ENCODE data around the gene RNPEPL1.

Gene RNPEPL1

DNA sequence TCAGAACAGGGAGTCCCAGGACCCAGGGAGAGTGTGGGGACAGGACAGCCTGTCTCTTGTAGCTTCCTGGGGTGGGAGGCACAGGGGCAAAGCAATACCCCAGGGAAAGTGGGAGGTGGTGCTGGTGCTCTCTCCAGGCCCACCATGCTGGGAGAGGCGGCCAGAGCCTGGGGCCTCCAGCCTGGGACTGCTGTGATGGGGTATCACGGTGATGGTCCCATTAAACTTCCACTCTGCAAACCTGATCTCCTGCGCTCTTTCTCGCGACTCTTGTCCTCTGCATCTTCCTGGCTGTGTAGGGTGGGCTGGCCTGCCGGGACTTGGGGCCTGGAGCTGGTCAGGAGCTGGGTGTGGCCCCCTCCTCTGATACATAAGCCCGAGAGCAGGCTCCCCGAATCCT is 10.2 kb downstream of the RNPEPL1 start:
- no peak for DNase-seq

DNA sequence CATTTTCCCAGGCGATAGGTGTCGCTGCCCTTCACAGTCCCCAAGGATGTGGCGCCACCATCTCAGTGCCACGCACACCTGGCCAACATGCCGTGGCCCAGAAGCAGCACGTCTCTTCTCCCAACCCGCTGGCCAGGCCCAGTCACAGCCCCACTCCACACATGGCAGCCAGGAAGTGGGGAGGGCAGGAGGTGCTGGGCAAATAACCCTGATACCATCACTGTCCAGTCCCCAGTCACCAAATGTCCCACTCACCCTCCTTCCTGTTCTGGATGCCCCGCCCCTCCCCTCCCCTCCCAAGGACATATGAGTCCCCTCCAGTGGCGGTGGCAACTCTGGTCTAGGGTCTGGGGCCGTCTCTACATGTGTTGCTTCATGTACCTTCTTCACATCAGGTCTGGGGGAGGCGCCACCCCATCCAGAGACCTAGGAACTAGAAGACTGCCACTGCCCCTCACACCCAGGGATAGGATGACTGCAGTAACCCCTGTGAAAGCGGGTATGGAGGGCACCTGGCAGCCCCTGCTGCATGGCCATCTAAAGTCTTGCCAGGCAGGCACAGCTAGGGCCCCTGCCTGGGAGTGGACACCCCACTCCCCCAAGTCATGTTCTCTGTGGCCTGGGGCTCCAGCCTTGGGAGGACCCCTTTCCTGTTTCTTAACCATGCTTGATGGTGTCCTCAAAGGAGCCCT is 10.9 kb downstream of the RNPEPL1 start:
- DNase-seq, result no peak

DNA sequence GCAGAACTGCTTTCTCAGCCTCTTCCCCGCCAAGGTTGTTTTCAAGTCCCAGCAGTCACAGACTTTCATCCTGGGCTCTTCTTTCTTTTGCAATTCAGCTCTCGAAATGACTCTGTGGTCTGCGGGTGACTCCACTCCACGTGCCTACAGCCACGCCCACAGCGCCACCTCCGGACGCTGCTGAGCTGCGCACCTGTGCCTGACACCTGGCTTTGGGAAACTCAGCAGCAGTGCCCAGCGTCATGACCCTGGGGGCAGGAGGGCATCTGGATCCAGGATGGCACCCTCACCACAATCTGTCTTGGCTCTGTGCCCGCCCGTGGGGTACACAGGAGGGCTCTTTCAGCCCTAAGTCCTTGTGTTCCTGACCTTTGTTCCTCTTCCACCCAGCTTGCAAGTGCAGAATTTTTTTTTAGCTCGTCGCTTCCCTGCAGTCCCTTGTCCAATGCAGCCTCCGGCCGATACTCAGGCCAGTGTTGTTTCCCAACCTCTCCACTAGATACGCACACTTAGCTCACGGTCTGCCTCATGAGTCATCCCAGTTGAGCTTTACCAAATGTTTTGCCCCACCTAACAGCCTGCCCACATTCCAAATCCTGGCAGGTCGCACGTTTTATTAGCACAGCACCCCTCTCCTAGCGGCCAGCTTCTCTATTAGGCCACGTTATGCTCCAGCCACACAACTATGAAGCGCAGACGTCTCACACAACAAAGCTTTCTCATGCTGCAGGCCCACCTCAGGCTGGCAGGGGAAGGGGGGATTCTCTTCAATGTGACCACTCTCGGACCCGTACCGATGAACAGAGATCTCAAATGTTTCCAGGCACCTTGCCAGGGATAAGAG is 11.7 kb downstream of the RNPEPL1 start:
- DNase-seq, result peak; percentile 77 to 84

DNA sequence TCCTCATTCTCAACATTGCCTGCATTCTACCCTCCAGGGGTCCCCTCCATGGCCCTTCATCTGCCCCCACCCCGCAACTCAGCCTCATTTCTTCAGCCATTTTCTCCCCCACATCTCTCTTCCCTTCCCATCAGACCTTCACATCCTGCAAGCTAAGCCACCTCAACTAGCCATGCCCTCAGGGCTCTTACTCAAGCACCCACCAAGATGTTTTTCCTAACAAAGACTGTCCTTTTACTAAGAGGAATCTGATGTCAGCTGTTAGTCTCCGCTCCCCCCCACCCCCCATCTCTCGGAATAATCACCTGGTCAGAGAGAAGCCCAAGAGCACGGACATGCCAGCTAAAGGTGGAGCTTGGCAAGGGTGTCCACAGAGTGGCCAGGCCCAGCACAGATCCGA is 13.5 kb downstream of the RNPEPL1 start:
- no peak for DNase-seq

DNA sequence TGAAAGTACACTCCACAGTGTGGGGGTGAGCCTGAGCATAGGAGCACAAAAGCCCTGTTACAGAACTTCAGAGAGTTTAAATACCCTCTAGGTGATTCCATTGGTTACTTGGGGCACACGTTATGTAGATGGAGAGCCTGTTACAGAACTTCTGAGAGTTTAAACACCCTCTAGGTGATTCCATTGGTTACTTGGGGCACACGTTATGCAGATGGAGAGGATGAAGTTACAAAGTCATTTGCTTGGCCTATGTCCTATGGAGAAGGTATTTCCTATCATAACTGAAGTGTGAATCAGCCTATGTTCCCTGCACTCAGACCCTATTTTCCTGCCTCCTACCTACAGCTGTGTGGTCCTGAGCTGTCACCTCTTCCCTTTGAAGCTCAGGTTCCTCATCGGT is 14.5 kb downstream of the RNPEPL1 start:
- DNase-seq, result no peak

DNA sequence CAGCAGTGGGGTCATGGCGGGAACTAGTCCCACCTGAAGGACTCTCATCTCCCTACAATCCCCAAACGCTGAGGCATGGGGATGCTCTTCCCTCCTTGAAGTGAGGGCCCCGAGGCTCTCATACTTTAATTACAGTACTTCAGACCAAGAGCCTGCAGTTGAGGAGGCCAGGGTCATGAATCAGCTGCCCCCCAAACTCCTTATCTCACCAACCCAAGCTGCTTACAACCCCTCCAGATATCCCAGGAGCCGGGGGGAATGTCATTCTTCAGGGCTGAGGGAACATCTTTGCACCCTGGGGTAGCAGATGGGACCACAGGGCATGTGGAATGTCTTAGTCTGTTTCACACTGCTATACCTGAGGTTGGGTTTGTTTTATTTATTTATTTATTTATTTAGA is 15.5 kb downstream of the RNPEPL1 start:
- no peak for DNase-seq

DNA sequence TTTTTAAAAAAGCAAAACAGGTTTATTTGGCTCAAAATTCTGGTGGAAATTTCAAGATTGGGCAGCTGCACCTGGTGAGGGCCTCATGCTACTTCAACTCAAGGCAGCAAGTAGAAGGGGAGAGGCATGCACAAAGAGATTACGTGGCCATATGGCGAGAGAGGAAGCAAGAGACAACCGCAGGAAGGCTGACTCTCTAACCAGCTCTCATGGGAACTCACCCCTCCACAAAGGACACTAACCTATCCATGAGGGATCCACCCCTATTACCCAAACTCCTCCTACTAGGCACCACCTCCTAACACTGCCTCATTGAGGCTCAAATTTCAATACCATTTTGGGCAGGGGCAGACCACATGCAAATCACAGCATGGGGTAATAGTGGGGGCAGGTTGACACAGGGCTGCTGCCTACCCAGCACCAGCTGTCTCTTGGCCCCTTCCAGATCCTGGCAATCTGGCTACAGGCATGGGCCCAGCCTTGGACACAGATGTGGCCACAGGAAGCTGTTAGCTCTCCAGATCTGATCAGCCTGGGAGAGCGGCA is 16.3 kb downstream of the RNPEPL1 start:
- peak in 1 of 2 donors; percentile 60 for DNase-seq

DNA sequence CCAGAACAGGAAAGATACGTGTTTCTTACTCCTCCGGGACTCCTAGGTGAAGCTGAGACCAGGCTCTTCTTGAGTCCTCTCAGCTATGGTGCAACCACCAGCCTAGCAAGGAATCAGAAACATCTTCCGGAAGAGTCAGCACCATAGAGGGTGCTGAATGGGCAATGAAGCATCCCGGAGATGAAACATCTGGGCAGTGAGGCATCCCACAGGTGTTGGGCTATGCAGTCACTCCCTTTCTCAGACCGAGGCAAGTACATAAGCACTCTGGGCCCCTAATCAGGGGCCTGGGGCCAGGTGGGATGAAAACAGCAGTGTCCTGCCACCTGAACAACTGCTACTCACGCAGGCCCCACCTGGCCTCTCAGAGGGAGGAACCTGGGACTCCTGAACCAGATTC is 16.8 kb downstream of the RNPEPL1 start:
- DNase-seq, result peak in 1 of 2 donors; percentile 30

DNA sequence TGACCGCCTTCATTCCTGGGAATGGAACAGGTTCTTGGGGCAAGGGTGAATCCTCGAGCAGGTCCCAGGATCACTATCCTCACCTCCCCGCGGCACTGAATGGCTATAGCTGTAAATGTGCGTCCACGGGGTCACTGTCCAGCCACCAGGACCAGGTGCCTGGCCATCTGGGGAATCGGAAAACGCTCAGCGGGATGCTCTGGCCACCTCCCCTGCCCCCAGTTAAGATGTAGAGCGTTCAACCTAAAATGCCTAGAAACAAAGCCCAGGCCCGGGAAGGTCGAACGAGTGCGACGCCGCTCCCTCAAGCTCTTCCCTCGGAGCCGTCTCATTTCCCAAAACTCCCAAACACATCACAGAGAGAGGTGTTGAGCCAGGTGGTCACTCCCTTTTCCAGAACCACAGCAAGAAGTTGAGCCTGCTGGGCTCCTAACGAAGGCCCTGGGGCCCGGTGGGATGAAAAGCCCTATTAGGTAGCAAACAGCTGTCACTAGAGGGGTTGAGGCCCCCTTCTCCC is 17.5 kb downstream of the RNPEPL1 start:
- no peak for DNase-seq

GRCh38 chr2:240586198-240586918 is 18.1 kb downstream of the RNPEPL1 start, which contains the start of gene CAPN10:
Gene CAPN10 (plus strand): TSS chr2:240586734. CDS start chr2:240586912, 178 bp downstream.
- peak; percentile 94 to 95 for DNase-seq

GRCh38 chr2:240586919-240587800 is 18.9 kb downstream of the RNPEPL1 start:
- peak; percentile 49 to 51 for DNase-seq

GRCh38 chr2:240588006-240588655 is 19.8 kb downstream of the RNPEPL1 start:
- no peak for DNase-seq

DNA sequence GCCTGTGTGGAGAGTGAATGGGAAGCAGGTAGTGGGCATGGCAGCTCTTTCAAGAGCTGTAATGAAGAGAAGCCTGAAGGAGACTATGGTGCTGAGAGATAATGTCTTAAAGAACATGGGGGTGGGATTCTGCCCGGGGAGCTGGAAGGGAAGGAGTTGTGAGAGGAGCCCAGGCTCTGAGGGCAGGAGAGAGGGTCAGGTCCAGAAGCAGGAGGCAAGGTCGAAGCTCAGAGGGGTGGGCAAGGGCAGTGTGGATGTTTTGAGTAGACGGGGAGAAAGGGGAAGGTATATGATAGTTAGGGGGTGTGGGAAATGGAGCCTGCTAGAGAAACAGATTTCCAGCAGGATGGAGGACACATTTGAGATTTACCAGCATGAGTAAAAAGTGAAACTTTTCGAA is 20.4 kb downstream of the RNPEPL1 start:
- DNase-seq, result no peak

DNA sequence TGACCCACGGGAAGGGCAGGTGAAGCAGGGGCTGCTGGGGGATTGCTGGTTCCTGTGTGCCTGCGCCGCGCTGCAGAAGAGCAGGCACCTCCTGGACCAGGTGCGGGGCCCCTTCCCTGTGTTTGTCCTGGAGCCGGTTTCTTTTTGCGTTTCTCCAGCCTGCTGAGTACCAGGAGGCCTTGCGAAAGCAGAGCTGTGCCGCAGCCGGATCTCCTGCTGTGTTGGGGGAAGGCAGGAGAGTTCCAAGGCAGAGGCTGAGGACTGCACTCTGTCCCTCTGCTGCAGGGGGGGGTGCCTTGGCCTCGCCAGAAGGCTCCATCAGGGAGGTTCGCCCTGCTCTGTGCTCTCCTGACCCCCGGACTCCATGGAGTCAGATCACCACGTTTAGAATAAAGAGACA is 21.1 kb downstream of the RNPEPL1 start:
- DNase-seq, result no peak

GRCh38 chr2:240589850-240590525 is 21.7 kb downstream of the RNPEPL1 start:
- no peak for DNase-seq

- no peak for DNase-seq
Measured at GRCh38 chr2:240590681-240591111, 22.4 kb downstream of the RNPEPL1 start.

- DNase-seq, result no peak
Measured at GRCh38 chr2:240591226-240591625, 22.9 kb downstream of the RNPEPL1 start.

GRCh38 chr2:240591784-240592183 is 23.5 kb downstream of the RNPEPL1 start:
- DNase-seq, result no peak

GRCh38 chr2:240593026-240593702 is 24.9 kb downstream of the RNPEPL1 start:
- no peak for DNase-seq

All from CD4-positive, alpha-beta T cell treated with Interleukin-1 beta for 1 hour (primary cell).